Astrocyte (in vitro differentiated cells and primary cell): Measurements from ENCODE around the gene BTF3. TPM values are rescaled to one million over a fixed set of nuclear protein-coding genes. Genes with fewer than 3 reads are reported as not detected.

ENCODE experiments used
- DNase-seq: peaks from one replicate; pipeline ENCODE4 v3.0.0-alpha.2; 2010; ENCODE audit warnings: low read depth
- FAIRE-seq: peaks from 2 replicates; lab custom pipeline; 2011; peaks lifted over from hg19 to GRCh38; lab: Jason Lieb, UNC
- H2AFZ ChIP-seq: 2 replicates; pipeline ENCODE4 v1.6.0; 2012; ENCODE audit warnings: low read depth, low read length, inconsistent platforms
- H3K27ac ChIP-seq: 2 replicates; pipeline ENCODE4 v1.5.1; 2011; ENCODE audit warnings: low read depth, low read length, inconsistent platforms
- H3K27me3 ChIP-seq: 2 replicates; pipeline ENCODE4 v1.6.0; 2011; ENCODE audit warnings: low read length, inconsistent platforms; ENCODE audit not compliant: insufficient read depth
- H3K36me3 ChIP-seq: 2 replicates; pipeline ENCODE4 v1.5.1; 2011; ENCODE audit warnings: low read length, inconsistent platforms; ENCODE audit not compliant: insufficient read depth
- H3K4me1 ChIP-seq: 2 replicates; pipeline ENCODE4 v1.5.1; 2011; ENCODE audit warnings: low read length, inconsistent platforms; ENCODE audit not compliant: insufficient read depth
- H3K4me2 ChIP-seq: 2 replicates; pipeline ENCODE4 v1.6.0; 2012; ENCODE audit warnings: low read length, inconsistent platforms
- H3K4me3 ChIP-seq: 2 replicates; pipeline ENCODE4 v1.5.1; 2011; ENCODE audit warnings: low read depth, mild to moderate bottlenecking, low read length, inconsistent platforms; ENCODE audit not compliant: insufficient read depth
- H3K79me2 ChIP-seq: 2 replicates; pipeline ENCODE4 v1.6.0; 2012; ENCODE audit warnings: mild to moderate bottlenecking, low read length, inconsistent platforms; ENCODE audit not compliant: insufficient read depth
- H3K9ac ChIP-seq: 2 replicates; pipeline ENCODE4 v1.6.0; 2012; ENCODE audit warnings: mild to moderate bottlenecking, low read length, inconsistent platforms
- H3K9me3 ChIP-seq: 2 replicates; pipeline ENCODE4 v1.5.1; 2012; ENCODE audit warnings: low read depth, mild to moderate bottlenecking, low read length, inconsistent platforms; ENCODE audit not compliant: insufficient read depth
- H4K20me1 ChIP-seq: 2 replicates; pipeline ENCODE4 v1.6.0; 2012; ENCODE audit warnings: low read length, inconsistent platforms; ENCODE audit not compliant: insufficient read depth
- H3K27ac Mint-ChIP-seq: one replicate; pipeline ENCODE4 v1.8.0; 2021; ENCODE audit warnings: mild to moderate bottlenecking, mixed read lengths; ENCODE audit not compliant: unreplicated experiment
- H3K27me3 Mint-ChIP-seq: one replicate; pipeline ENCODE4 v1.8.0; 2021; ENCODE audit warnings: low read depth, mixed read lengths; ENCODE audit not compliant: unreplicated experiment
- H3K36me3 Mint-ChIP-seq: one replicate; pipeline ENCODE4 v1.8.0; 2021; ENCODE audit warnings: low read depth, mixed read lengths; ENCODE audit not compliant: unreplicated experiment
- H3K4me1 Mint-ChIP-seq: one replicate; pipeline ENCODE4 v1.8.0; 2021; ENCODE audit warnings: low read depth, mixed read lengths; ENCODE audit not compliant: unreplicated experiment
- H3K4me3 Mint-ChIP-seq: one replicate; pipeline ENCODE4 v1.8.0; 2021; ENCODE audit warnings: mild to moderate bottlenecking, moderate library complexity, mixed read lengths; ENCODE audit not compliant: unreplicated experiment
- H3K9me3 Mint-ChIP-seq: one replicate; pipeline ENCODE4 v1.8.0; 2021; ENCODE audit warnings: mild to moderate bottlenecking, mixed read lengths; ENCODE audit not compliant: unreplicated experiment
- CTCF ChIP-seq: IDR thresholded peaks from 2 replicates; pipeline ENCODE4 v1.5.1; 2011; ENCODE audit warnings: low read depth, mild to moderate bottlenecking, inconsistent platforms, low read length, moderate library complexity; ENCODE audit not compliant: insufficient read depth
- EZH2 ChIP-seq: IDR thresholded peaks from 2 replicates; pipeline ENCODE4 v1.6.1; 2012; ENCODE audit warnings: mild to moderate bottlenecking, low read length, inconsistent platforms; ENCODE audit not compliant: insufficient read depth
- total RNA-seq: library from RNA; stranded (reverse); gene quantifications from 2 replicates; pipeline ENCODE4 v1.2.1, GENCODE V29; 2021

The BTF3 gene
- total RNA-seq, 1 donor from 2014 or later, result 524 TPM

- no peaks in the 10 kb centered on the region for H3K4me1 Mint-ChIP-seq
- H3K4me1 ChIP-seq, result peaks cover 15% of the 10 kb centered on the region
- no peak overlapping the region for H3K4me3 ChIP-seq
- H3K4me2 ChIP-seq, result peak overlapping the region; percentile 93
- H3K27ac ChIP-seq, result no peak overlapping the region
- H3K27ac Mint-ChIP-seq, result no peak overlapping the region
- peaks cover 3% of the 10 kb centered on the region for H3K9me3 Mint-ChIP-seq
- no peak overlapping the region for H2AFZ ChIP-seq
- peaks cover 17% of the 10 kb centered on the region for H4K20me1 ChIP-seq
- DNase-seq (no peak), FAIRE-seq (no peak)
- H3K27me3 ChIP-seq, result peaks cover 11% of the 10 kb centered on the region
- H3K79me2 ChIP-seq, result peaks cover 33% of the 10 kb centered on the region
- no peak overlapping the region for H3K4me3 Mint-ChIP-seq
- H3K36me3 ChIP-seq, result no peaks in the 10 kb centered on the region
- no peaks in the 10 kb centered on the region for H3K36me3 Mint-ChIP-seq
- no peaks in the 10 kb centered on the region for H3K9me3 ChIP-seq
- H3K9ac ChIP-seq, result no peak overlapping the region
- peaks cover 57% of the 10 kb centered on the region for H3K27me3 Mint-ChIP-seq
- TF ChIP-seq EZH2 (no peak), CTCF (no peak)
Observed at GRCh38 chr5:73450137-73450536, 48.1 kb upstream of the BTF3 start.

- Histone ChIP-seq H3K9me3 (no peaks in the 10 kb centered on the region), H3K36me3 (no peaks in the 10 kb centered on the region), H3K27me3 (peaks cover 11% of the 10 kb centered on the region), H3K27ac (peak overlapping the region; percentile 2), H3K79me2 (peaks cover 27% of the 10 kb centered on the region), H3K4me3 (peak overlapping the region; percentile 67), H3K4me2 (peak overlapping the region; percentile 93), H2AFZ (peak overlapping the region; percentile 76), H3K4me1 (peaks cover 15% of the 10 kb centered on the region), H4K20me1 (peaks cover 11% of the 10 kb centered on the region), H3K9ac (peak overlapping the region; percentile 71)
- Mint-ChIP-seq H3K9me3 (peaks cover under 1% of the 10 kb centered on the region), H3K36me3 (no peaks in the 10 kb centered on the region), H3K4me1 (no peaks in the 10 kb centered on the region), H3K27ac (peak overlapping the region; percentile 83), H3K27me3 (peaks cover 51% of the 10 kb centered on the region), H3K4me3 (peak overlapping the region; percentile 74)
- TF ChIP-seq CTCF, result no peak
- no peak for TF ChIP-seq EZH2
- FAIRE-seq, result no peak
- no peak for DNase-seq
Observed at GRCh38 chr5:73450672-73451223, 47.5 kb upstream of the BTF3 start.
